Fibroblast of skin of abdomen (primary cell): ENCODE results near the gene HECA.
"Not testable (repeated sequence)": the region's sequence is repeated elsewhere in the genome, so short reads cannot be mapped to it uniquely, and the experiment has no call there.

Experiments
- DNase-seq: peaks from one replicate; pipeline ENCODE4 v3.0.0-alpha.2; 2013

Gene HECA

DNA sequence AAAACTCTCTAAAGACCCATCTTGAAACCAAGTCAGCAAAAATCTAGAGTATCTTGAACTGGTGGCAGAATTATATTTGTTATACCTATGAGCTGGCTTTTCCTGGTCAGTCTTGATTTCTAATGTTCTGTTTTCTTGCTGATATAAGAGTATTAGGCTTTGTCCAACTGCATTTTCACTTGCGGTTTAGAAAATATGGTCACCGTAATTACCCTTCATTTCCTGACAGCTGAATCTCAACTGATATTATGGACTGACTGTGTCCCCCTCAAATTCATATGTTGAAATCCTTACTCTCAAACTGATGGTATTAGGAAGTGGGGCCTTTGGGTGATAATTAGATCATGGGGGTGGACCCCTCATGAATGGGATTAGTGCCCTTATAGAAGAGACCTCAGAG lies 84.9 kb downstream of the HECA start:
- no peak for DNase-seq

DNA sequence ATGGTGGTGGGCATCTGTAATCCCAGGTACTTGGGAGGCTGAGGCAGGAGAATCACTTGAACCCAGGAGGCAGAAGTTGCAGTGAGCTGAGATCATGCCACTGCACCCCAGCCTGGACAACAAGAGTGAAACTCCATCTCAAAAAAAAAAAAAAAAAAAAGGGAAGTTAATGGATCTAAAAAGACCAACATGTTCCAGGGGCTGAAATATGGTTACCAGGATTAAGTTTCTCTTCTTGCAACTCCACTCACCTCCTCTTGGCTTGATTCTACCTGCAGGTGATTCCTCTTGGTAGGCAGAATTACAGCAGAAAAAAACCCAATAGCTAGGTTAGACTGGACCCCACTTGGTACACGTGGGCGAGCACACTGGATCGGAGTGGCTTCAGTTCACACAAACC lies 93.5 kb downstream of the HECA start:
- not testable (repeated sequence) for DNase-seq
